ENCODE data around the gene EXT2. TPM values are rescaled to one million over a fixed set of nuclear protein-coding genes. Genes with fewer than 3 reads are reported as not detected.
A peak's percentile ranks its signal among the peaks of the same experiment; 100 is the strongest.

Gene EXT2
- total RNA-seq, 1 donor from 2014 or later, result 78.6 TPM

GRCh38 chr11:44104481-44105294 is 9.2 kb downstream of the EXT2 start:
- Histone ChIP-seq H3K36me3 (peaks cover 0 to 19% of the 10 kb centered on the region in 2 donors), H3K27me3 (no peaks in the 10 kb centered on the region), H3K4me1 (no peaks in the 10 kb centered on the region), H3K4me3 (no peak overlapping the region), H3K9me3 (no peaks in the 10 kb centered on the region), H3K27ac (no peak overlapping the region)
- DNase-seq (ENCODE audit: extremely low spot score in 2 of 2), result no peak
- intact Hi-C loops (cut with DNase I), result no loop called here
- TF ChIP-seq CTCF (IDR thresholded peaks at IDR 0.05), result no peak
- TF ChIP-seq POLR2A (IDR thresholded peaks at IDR 0.05), result no peak
- TF ChIP-seq POLR2AphosphoS5 (IDR thresholded peaks at IDR 0.05; ENCODE audit: insufficient read depth in 1 of 2, low read depth in 1 of 2), result no peak

- Histone ChIP-seq H3K27me3 (no peaks in the 10 kb centered on the region), H3K9me3 (no peaks in the 10 kb centered on the region), H3K4me3 (no peak overlapping the region), H3K36me3 (peaks cover 0 to 27% of the 10 kb centered on the region in 2 donors), H3K4me1 (no peaks in the 10 kb centered on the region), H3K27ac (no peak overlapping the region)
- intact Hi-C loops (cut with DNase I), result no loop called here
- no peak for DNase-seq (ENCODE audit: extremely low spot score in 2 of 2)
- TF ChIP-seq POLR2A (IDR thresholded peaks at IDR 0.05) (no peak), POLR2AphosphoS5 (IDR thresholded peaks at IDR 0.05; ENCODE audit: insufficient read depth in 1 of 2, low read depth in 1 of 2) (no peak), CTCF (IDR thresholded peaks at IDR 0.05) (no peak)
These were observed 12.8 kb downstream of the EXT2 start for GRCh38 chr11:44108260-44108659.

- peaks cover 0 to 40% of the 10 kb centered on the region in 2 donors for H3K36me3 ChIP-seq
- TF ChIP-seq CTCF (IDR thresholded peaks at IDR 0.05) (peak; percentile 28 to 40 (median 33)), POLR2AphosphoS5 (IDR thresholded peaks at IDR 0.05; ENCODE audit: insufficient read depth in 1 of 2, low read depth in 1 of 2) (no peak)
- no peak overlapping the region for H3K27ac ChIP-seq
- H3K27me3 ChIP-seq, result no peaks in the 10 kb centered on the region
- DNase-seq (ENCODE audit: extremely low spot score in 2 of 2), result no peak
- intact Hi-C loops (cut with DNase I), result no loop called here
- H3K4me3 ChIP-seq, result no peak overlapping the region
- no peaks in the 10 kb centered on the region for H3K4me1 ChIP-seq
- H3K9me3 ChIP-seq, result no peaks in the 10 kb centered on the region
These were observed 14.8 kb downstream of the EXT2 start for GRCh38 chr11:44110231-44110679.

- intact Hi-C loops (cut with DNase I), result no loop called here
- no peak for TF ChIP-seq POLR2A (IDR thresholded peaks at IDR 0.05)
- no peak for TF ChIP-seq CTCF (IDR thresholded peaks at IDR 0.05)
- TF ChIP-seq POLR2AphosphoS5 (IDR thresholded peaks at IDR 0.05; ENCODE audit: insufficient read depth in 1 of 2, low read depth in 1 of 2), result no peak
- DNase-seq (ENCODE audit: extremely low spot score in 2 of 2), result no peak
- Histone ChIP-seq H3K27ac (no peak overlapping the region), H3K36me3 (peaks cover 0 to 50% of the 10 kb centered on the region in 2 donors), H3K27me3 (no peaks in the 10 kb centered on the region), H3K9me3 (no peaks in the 10 kb centered on the region), H3K4me1 (no peaks in the 10 kb centered on the region), H3K4me3 (no peak overlapping the region)
These were observed 16.8 kb downstream of the EXT2 start for GRCh38 chr11:44112091-44112821.
